ENCODE measurements around the gene AHCTF1.

The AHCTF1 gene

DNA sequence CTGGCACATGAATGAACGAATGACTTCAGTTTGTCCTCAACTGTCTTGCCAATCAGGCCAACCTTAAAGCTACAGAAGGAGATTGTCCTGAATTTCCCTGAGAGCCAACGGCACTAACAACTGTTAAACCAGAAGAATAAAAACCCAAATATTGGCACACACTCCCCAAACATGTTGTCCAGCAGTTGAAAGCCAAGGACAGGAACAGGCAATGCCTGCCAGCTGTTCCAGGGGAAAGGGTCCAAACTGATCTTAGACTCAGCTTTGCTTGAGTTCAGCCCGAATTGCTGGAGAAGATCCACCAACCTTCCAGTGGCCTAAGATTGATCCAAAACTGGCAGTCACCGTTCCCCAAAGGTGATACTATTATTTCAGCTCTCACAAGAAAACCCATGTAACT is 22.4 kb upstream of the AHCTF1 start:
- Histone ChIP-seq H3K27me3 (ENCODE audit: insufficient read depth, low read depth) (no peaks in the 10 kb centered on the region), H3K4me3 (IDR thresholded peaks at IDR 0.05; ENCODE audit: insufficient read depth, low read depth, low read length) (no peak overlapping the region), H3K36me3 (ENCODE audit: insufficient read depth) (no peaks in the 10 kb centered on the region), H3K79me2 (ENCODE audit: insufficient read depth, low read depth) (no peaks in the 10 kb centered on the region), H4K20me1 (ENCODE audit: insufficient read depth) (no peaks in the 10 kb centered on the region), H2AFZ (ENCODE audit: low read depth) (no peak overlapping the region), H3K4me2 (no peak overlapping the region), H3K4me1 (ENCODE audit: low read depth, poor library complexity, severe bottlenecking) (no peaks in the 10 kb centered on the region), H3K9ac (no peak overlapping the region), H3K27ac (no peak overlapping the region)
- TF ChIP-seq, protein P1, sequence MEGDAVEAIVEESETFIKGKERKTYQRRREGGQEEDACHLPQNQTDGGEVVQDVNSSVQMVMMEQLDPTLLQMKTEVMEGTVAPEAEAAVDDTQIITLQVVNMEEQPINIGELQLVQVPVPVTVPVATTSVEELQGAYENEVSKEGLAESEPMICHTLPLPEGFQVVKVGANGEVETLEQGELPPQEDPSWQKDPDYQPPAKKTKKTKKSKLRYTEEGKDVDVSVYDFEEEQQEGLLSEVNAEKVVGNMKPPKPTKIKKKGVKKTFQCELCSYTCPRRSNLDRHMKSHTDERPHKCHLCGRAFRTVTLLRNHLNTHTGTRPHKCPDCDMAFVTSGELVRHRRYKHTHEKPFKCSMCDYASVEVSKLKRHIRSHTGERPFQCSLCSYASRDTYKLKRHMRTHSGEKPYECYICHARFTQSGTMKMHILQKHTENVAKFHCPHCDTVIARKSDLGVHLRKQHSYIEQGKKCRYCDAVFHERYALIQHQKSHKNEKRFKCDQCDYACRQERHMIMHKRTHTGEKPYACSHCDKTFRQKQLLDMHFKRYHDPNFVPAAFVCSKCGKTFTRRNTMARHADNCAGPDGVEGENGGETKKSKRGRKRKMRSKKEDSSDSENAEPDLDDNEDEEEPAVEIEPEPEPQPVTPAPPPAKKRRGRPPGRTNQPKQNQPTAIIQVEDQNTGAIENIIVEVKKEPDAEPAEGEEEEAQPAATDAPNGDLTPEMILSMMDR (conservative IDR thresholded peaks at IDR 0.05; ENCODE audit: low read depth, low read length) = no peak

DNA sequence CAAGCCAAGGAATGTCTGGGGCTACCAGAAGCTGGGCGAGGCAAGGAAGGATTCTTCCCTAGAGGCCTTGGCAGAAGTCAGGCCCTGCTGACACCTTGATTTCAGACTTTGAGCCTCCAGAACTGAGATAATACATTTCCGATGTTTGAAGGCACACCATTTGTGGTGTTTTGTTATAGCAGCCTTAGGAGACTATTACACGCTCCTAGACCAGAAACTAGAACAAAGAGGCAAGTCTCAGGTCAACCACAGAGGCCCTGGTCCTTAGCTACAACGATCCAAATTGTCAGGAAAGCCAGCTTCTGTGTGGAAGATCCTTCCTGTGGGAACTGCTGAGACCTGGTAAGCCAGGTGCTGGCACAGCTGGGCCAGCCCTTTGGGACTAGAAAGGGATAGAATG is 19.7 kb upstream of the AHCTF1 start:
- Histone ChIP-seq H3K27ac (no peak overlapping the region), H3K27me3 (ENCODE audit: insufficient read depth, low read depth) (no peaks in the 10 kb centered on the region), H3K4me3 (IDR thresholded peaks at IDR 0.05; ENCODE audit: insufficient read depth, low read depth, low read length) (no peak overlapping the region), H3K4me1 (ENCODE audit: low read depth, poor library complexity, severe bottlenecking) (no peaks in the 10 kb centered on the region), H3K9ac (no peak overlapping the region), H3K36me3 (ENCODE audit: insufficient read depth) (no peaks in the 10 kb centered on the region), H3K4me2 (no peak overlapping the region), H4K20me1 (ENCODE audit: insufficient read depth) (no peaks in the 10 kb centered on the region), H3K79me2 (ENCODE audit: insufficient read depth, low read depth) (no peaks in the 10 kb centered on the region), H2AFZ (ENCODE audit: low read depth) (no peak overlapping the region)
- TF ChIP-seq, protein P1 (conservative IDR thresholded peaks at IDR 0.05; ENCODE audit: low read depth, low read length) = no peak

DNA sequence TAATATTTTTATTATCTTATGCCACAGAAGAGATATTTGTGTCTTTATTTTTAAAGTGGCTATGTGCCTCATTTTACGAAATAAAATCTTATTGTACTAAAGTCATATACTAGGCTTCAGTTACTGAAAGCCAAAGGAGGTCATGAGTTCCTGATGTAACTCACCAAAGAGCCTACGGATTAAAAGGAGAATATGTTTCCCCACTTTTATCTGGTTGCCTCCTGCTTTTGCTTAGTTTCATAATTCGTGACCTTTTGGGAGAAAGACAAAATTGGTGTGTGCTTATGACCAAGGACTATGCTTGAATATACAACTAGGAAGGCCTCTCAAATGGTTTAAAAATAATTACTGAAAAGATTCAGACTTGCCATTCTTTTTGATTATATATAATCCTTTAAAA is 18.2 kb upstream of the AHCTF1 start:
- H2AFZ ChIP-seq (ENCODE audit: low read depth) = no peak overlapping the region
- H3K4me1 ChIP-seq (ENCODE audit: low read depth, poor library complexity, severe bottlenecking) = no peaks in the 10 kb centered on the region
- no peak overlapping the region for H3K9ac ChIP-seq
- TF ChIP-seq, protein P1 (conservative IDR thresholded peaks at IDR 0.05; ENCODE audit: low read depth, low read length) = no peak
- H3K4me3 ChIP-seq (IDR thresholded peaks at IDR 0.05; ENCODE audit: insufficient read depth, low read depth, low read length) = no peak overlapping the region
- no peak overlapping the region for H3K4me2 ChIP-seq
- no peaks in the 10 kb centered on the region for H3K27me3 ChIP-seq (ENCODE audit: insufficient read depth, low read depth)
- no peak overlapping the region for H3K27ac ChIP-seq
- no peaks in the 10 kb centered on the region for H3K36me3 ChIP-seq (ENCODE audit: insufficient read depth)
- no peaks in the 10 kb centered on the region for H4K20me1 ChIP-seq (ENCODE audit: insufficient read depth)
- H3K79me2 ChIP-seq (ENCODE audit: insufficient read depth, low read depth) = no peaks in the 10 kb centered on the region

DNA sequence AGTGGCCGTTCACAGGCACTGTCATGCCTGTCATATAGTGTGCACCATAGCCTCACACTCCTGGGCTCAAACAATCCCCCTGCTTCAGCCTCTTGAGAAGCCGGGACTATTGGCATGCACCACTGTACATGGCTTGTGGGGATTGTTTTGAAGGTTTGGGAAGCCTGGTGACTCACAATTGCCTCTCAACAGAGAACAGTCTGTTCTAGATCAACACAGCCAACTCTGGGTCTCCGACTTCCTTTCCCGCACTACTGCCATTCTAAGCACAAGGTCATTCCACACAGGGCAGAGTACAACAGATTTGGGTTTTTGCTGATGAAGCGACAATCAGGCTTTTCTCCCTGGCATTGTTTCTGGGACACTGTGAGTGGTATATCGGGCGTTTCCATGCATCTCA is 15.5 kb upstream of the AHCTF1 start:
- Histone ChIP-seq H3K4me1 (ENCODE audit: low read depth, poor library complexity, severe bottlenecking) (no peaks in the 10 kb centered on the region), H4K20me1 (ENCODE audit: insufficient read depth) (no peaks in the 10 kb centered on the region), H3K79me2 (ENCODE audit: insufficient read depth, low read depth) (no peaks in the 10 kb centered on the region), H3K9ac (no peak overlapping the region), H2AFZ (ENCODE audit: low read depth) (no peak overlapping the region), H3K36me3 (ENCODE audit: insufficient read depth) (no peaks in the 10 kb centered on the region), H3K27ac (no peak overlapping the region), H3K4me2 (no peak overlapping the region), H3K27me3 (ENCODE audit: insufficient read depth, low read depth) (no peaks in the 10 kb centered on the region), H3K4me3 (IDR thresholded peaks at IDR 0.05; ENCODE audit: insufficient read depth, low read depth, low read length) (no peak overlapping the region)
- TF ChIP-seq, protein P1 (conservative IDR thresholded peaks at IDR 0.05; ENCODE audit: low read depth, low read length) = no peak

DNA sequence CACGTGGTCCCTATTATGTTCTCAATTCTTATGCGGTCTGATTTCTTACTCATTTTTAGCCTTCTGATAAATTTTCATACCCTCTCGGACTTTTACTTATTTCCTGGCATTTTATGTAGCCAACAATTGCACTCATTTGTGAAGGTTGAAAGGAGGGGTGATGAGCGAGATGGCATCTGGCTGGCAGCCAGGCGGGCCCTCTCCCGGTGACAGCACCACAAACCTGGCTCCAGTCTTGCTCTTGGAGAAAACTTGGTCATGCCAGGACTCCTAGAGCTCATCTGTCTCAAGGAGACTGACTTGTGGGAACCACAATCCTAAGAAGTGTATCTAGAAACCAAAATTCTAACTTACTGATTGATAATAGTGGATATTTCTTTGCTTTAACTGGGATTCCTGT is 14.6 kb upstream of the AHCTF1 start:
- H3K4me2 ChIP-seq = no peak overlapping the region
- no peaks in the 10 kb centered on the region for H3K79me2 ChIP-seq (ENCODE audit: insufficient read depth, low read depth)
- no peaks in the 10 kb centered on the region for H3K36me3 ChIP-seq (ENCODE audit: insufficient read depth)
- H2AFZ ChIP-seq (ENCODE audit: low read depth) = no peak overlapping the region
- H4K20me1 ChIP-seq (ENCODE audit: insufficient read depth) = no peaks in the 10 kb centered on the region
- TF ChIP-seq, protein P1 (conservative IDR thresholded peaks at IDR 0.05; ENCODE audit: low read depth, low read length) = no peak
- H3K4me1 ChIP-seq (ENCODE audit: low read depth, poor library complexity, severe bottlenecking) = no peaks in the 10 kb centered on the region
- no peaks in the 10 kb centered on the region for H3K27me3 ChIP-seq (ENCODE audit: insufficient read depth, low read depth)
- H3K9ac ChIP-seq = no peak overlapping the region
- no peak overlapping the region for H3K4me3 ChIP-seq (IDR thresholded peaks at IDR 0.05; ENCODE audit: insufficient read depth, low read depth, low read length)
- H3K27ac ChIP-seq = no peak overlapping the region
